GM21717 (cell line): ENCODE data around the gene ATF2.

Experiments used
- ATAC-seq: cut with Tn5 transposase; IDR thresholded peaks from one replicate; pipeline ENCODE4 v1.9.1; 2021; ENCODE audit warnings: mild to moderate bottlenecking, moderate library complexity; ENCODE audit not compliant: unreplicated experiment

ATF2 gene

GRCh38 chr2:175030380-175031271 lies 137.4 kb downstream of the ATF2 start:
- ATAC-seq = no peak

GRCh38 chr2:175027755-175028154 lies 140.2 kb downstream of the ATF2 start:
- no peak for ATAC-seq

- ATAC-seq = no peak
Measured at GRCh38 chr2:175026385-175026784, 141.6 kb downstream of the ATF2 start.

GRCh38 chr2:175025946-175026345 lies 142.1 kb downstream of the ATF2 start:
- no peak for ATAC-seq

GRCh38 chr2:175025233-175025632 lies 142.8 kb downstream of the ATF2 start:
- ATAC-seq = no peak

- ATAC-seq = no peak
Measured at GRCh38 chr2:175022923-175023322, 145.1 kb downstream of the ATF2 start.
